Endothelial cell of umbilical vein (primary cell): ENCODE data around the gene SERPINB6. TPM values are rescaled to one million over a fixed set of nuclear protein-coding genes. Genes with fewer than 3 reads are reported as not detected.

Source experiments
- BruUV-seq: library from RNA; stranded (reverse); fragments of 400-500 nt; replicated peaks from 2 replicates; lab custom pipeline; 2021; lab: Mats Ljungman, UMichigan
- CTCF ChIA-PET: fragments of 300-600, 350-600 bp; sonication (Branson Sonifier 250); formaldehyde crosslinking; loops from one replicate; lab custom pipeline; 2021; ENCODE audit warnings: antibody characterized with exemption, inconsistent platforms; lab: Charles Lee
- POLR2A ChIA-PET: fragments of 300-600, 350-600 bp; sonication (Branson Sonifier 250); formaldehyde crosslinking; loops from one replicate; lab custom pipeline; 2021; ENCODE audit warnings: antibody characterized with exemption, inconsistent platforms; lab: Charles Lee
- DNase-seq: peaks from one replicate; pipeline ENCODE4 v3.0.0-alpha.2; 2011; ENCODE audit warnings: low read depth, low spot score
- FAIRE-seq: peaks from 2 replicates; lab custom pipeline; 2011; peaks lifted over from hg19 to GRCh38; lab: Jason Lieb, UNC
- H2AFZ ChIP-seq: 2 replicates; pipeline ENCODE4 v1.6.0; 2012; ENCODE audit warnings: low read depth, low read length, control low read depth, inconsistent platforms
- H3K27ac ChIP-seq: 2 replicates; pipeline ENCODE4 v1.5.1; 2011; ENCODE audit warnings: low read depth, mild to moderate bottlenecking, control low read depth, low read length, moderate library complexity; ENCODE audit not compliant: insufficient read depth
- H3K27me3 ChIP-seq, 2 experiments: 2 replicates each; pipeline versions ENCODE4 v1.6.0 to v1.6.1; 2011; ENCODE audit warnings: low read length in 2 of 2, mixed read lengths in 1 of 2; ENCODE audit not compliant: control insufficient read depth in 2 of 2, insufficient read depth in 2 of 2
- H3K36me3 ChIP-seq, 2 experiments: 2 replicates in 1 of 2; 3 replicates in 1 of 2; pipeline ENCODE4 v1.5.1; 2011; ENCODE audit warnings: low read length in 2 of 2, mild to moderate bottlenecking in 1 of 2, moderate library complexity in 1 of 2; ENCODE audit not compliant: control insufficient read depth in 2 of 2, insufficient read depth in 2 of 2; ENCODE audit errors: extremely low read depth in 1 of 2
- H3K4me1 ChIP-seq: 3 replicates; pipeline ENCODE4 v1.5.1; 2011; ENCODE audit warnings: mild to moderate bottlenecking, low read length; ENCODE audit not compliant: control insufficient read depth, insufficient read depth; ENCODE audit errors: extremely low read depth
- H3K4me2 ChIP-seq: 2 replicates; pipeline ENCODE4 v1.6.1; 2011; ENCODE audit warnings: low read length, control low read depth, mixed read lengths; ENCODE audit not compliant: insufficient read depth
- H3K4me3 ChIP-seq, 3 experiments: fragments of 200-600 bp in 1 of 3; sonication (generic), shearing (Covaris generic) in 1 of 3; replicated peaks in 1 of 3; 2 replicates each; pipeline ENCODE4 v1.5.1; 2011 to 2016; ENCODE audit warnings: control low read depth in 3 of 3, low read length in 3 of 3, mild to moderate bottlenecking in 2 of 3, inconsistent platforms in 1 of 3, low read depth in 1 of 3, moderate library complexity in 1 of 3; ENCODE audit not compliant: insufficient read depth in 1 of 3
- H3K79me2 ChIP-seq: 2 replicates; pipeline ENCODE4 v1.6.0; 2012; ENCODE audit warnings: low read length, inconsistent platforms; ENCODE audit not compliant: control insufficient read depth, insufficient read depth
- H3K9ac ChIP-seq: replicated peaks from 2 replicates; pipeline ENCODE3; 2011; ENCODE audit warnings: low read length, control low read depth; ENCODE audit not compliant: insufficient read depth; ENCODE audit errors: extremely low read depth
- H3K9me1 ChIP-seq: replicated peaks from 3 replicates; pipeline ENCODE4 v1.6.0; 2011; ENCODE audit warnings: mild to moderate bottlenecking, low read length; ENCODE audit not compliant: control insufficient read depth, insufficient read depth; ENCODE audit errors: extremely low read depth
- H3K9me3 ChIP-seq: replicated peaks from 2 replicates; pipeline ENCODE4 v1.5.1; 2012; ENCODE audit warnings: low read length, inconsistent platforms; ENCODE audit not compliant: control insufficient read depth, insufficient read depth
- H4K20me1 ChIP-seq: replicated peaks from 2 replicates; pipeline ENCODE3; 2011; ENCODE audit warnings: mild to moderate bottlenecking, low read length; ENCODE audit not compliant: control insufficient read depth, insufficient read depth; ENCODE audit errors: extremely low read depth
- EZH2 ChIP-seq: IDR thresholded peaks from 2 replicates; pipeline ENCODE4 v1.6.1; 2012; ENCODE audit warnings: borderline replicate concordance, low read depth, mild to moderate bottlenecking, moderate library complexity, low read length, inconsistent platforms; ENCODE audit not compliant: severe bottlenecking
- FOS ChIP-seq: IDR thresholded peaks from 2 replicates; pipeline ENCODE4 v1.6.1; 2011; ENCODE audit warnings: mild to moderate bottlenecking, low read length, moderate library complexity, borderline replicate concordance; ENCODE audit not compliant: insufficient read depth
- GATA2 ChIP-seq: IDR thresholded peaks from 2 replicates; pipeline ENCODE4 v1.7.0; 2011; ENCODE audit warnings: low read depth, mild to moderate bottlenecking, moderate library complexity, mixed read lengths, low read length; ENCODE audit not compliant: insufficient read length, insufficient read depth
- JUN ChIP-seq: IDR thresholded peaks from 2 replicates; pipeline ENCODE4 v1.6.1; 2011; ENCODE audit warnings: borderline replicate concordance, low read depth; ENCODE audit not compliant: insufficient read length, insufficient read depth
- MYC ChIP-seq: IDR thresholded peaks from one replicate; pipeline ENCODE4 v1.6.1; 2011; ENCODE audit warnings: mild to moderate bottlenecking, low read depth, low read length
- POLR2A ChIP-seq: IDR thresholded peaks from 2 replicates; pipeline ENCODE4 v1.6.1; 2012; ENCODE audit warnings: low read depth, mild to moderate bottlenecking, control low read depth, low read length
- POLR2AphosphoS5 ChIP-seq: IDR thresholded peaks from 2 replicates; pipeline ENCODE4 v1.6.1; 2012; ENCODE audit warnings: low read depth, mild to moderate bottlenecking, control low read depth, low read length, moderate library complexity; ENCODE audit not compliant: insufficient read depth
- dilution Hi-C: fragments of 300-500 bp; cut with MboI; formaldehyde crosslinking; loops from one replicate; pipeline ENCODE4 v1.15.0; 2019; ENCODE audit warnings: low sequenced_read_pairs; ENCODE audit not compliant: extremely low pct_ligation_motif_present
- intact Hi-C: fragments of 100-400 bp; cut with micrococcal nuclease; formaldehyde crosslinking; loops from one replicate; pipeline ENCODE4 v1.10.0; 2022
- polyA plus RNA-seq, 4 experiments: library from polyadenylated mRNA; depleted of rRNA in 3 of 4; stranded (reverse) in 3 of 4; unstranded in 1 of 4; fragments of >200 nt; gene quantifications; 2 replicates each; pipeline versions ENCODE4 v1.2.1 to v1.2.3, GENCODE V29; 2011 to 2012; ENCODE audit warnings: missing spikeins in 1 of 4
- total RNA-seq: library from RNA; stranded (reverse); gene quantifications from 2 replicates; pipeline ENCODE4 v1.2.3, GENCODE V29; 2021
- TF ChIP-seq, protein P1 (sequence below), 2 donors: IDR thresholded peaks; 1 replicate in 1 of 2; 2 replicates in 1 of 2; pipeline ENCODE4 v1.5.1; 2011; ENCODE audit warnings: low read length in 2 of 2, mild to moderate bottlenecking in 2 of 2, moderate library complexity in 2 of 2, control low read depth in 1 of 2, inconsistent platforms in 1 of 2, low read depth in 1 of 2; ENCODE audit not compliant: insufficient read depth in 1 of 2; ENCODE audit errors: extremely low read depth in 1 of 2
- TF ChIP-seq, protein P2 (sequence below): IDR thresholded peaks from 2 replicates; pipeline ENCODE4 v1.6.1; 2011; ENCODE audit not compliant: insufficient read depth, insufficient read length

SERPINB6 gene
- total and polyA plus RNA-seq, 2 donors (not counting 3 experiments of a cell fraction or from before 2014, with no cell fraction given), result 145 to 151 TPM

DNA sequence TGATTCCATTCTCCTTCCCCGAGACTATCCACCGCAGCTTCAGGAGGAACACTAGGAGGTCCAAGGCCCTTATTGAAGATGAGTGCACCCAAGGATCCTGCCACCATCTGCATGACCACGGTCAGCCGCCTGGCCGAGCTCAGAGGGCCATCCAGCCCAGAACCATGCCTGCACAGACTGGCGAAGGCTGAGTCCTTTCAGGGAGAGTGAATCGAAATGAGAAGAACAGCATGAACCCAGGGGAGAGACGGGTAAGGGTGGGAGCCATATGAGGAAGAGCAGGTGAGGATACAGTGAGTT lies 26.3 kb downstream of the SERPINB6 start:
- H3K4me3 ChIP-seq, result no peak overlapping the region
- DNase-seq (no peak), FAIRE-seq (no peak)
- H3K4me2 ChIP-seq, result no peak overlapping the region
- H2AFZ ChIP-seq, result no peak overlapping the region
- no peaks in the 10 kb centered on the region for H3K79me2 ChIP-seq
- ChIA-PET CTCF (interaction anchor here (2.9 to 6.0 kb wide), 3 partner anchors 8 to 44 kb away, joined by 19 to 59 read pairs (median 32); no protein-coding TSS in a partner anchor), POLR2A (no interaction called here)
- H3K4me1 ChIP-seq, result peaks cover 20% of the 10 kb centered on the region
- H3K9ac ChIP-seq, result no peak overlapping the region
- H3K27me3 ChIP-seq, result no peaks in the 10 kb centered on the region
- H3K36me3 ChIP-seq, result peaks cover 8 to 21% of the 10 kb centered on the region in 2 experiments
- H3K27ac ChIP-seq, result no peak overlapping the region
- no peaks in the 10 kb centered on the region for H3K9me1 ChIP-seq
- intact Hi-C loops, result no loop called here
- H3K9me3 ChIP-seq, result no peaks in the 10 kb centered on the region
- no peaks in the 10 kb centered on the region for H4K20me1 ChIP-seq
- no TSS peak for BruUV-seq
- dilution Hi-C loops, result no loop called here
- TF ChIP-seq GATA2, result no peak
- TF ChIP-seq EZH2, result no peak
- TF ChIP-seq, protein P1, sequence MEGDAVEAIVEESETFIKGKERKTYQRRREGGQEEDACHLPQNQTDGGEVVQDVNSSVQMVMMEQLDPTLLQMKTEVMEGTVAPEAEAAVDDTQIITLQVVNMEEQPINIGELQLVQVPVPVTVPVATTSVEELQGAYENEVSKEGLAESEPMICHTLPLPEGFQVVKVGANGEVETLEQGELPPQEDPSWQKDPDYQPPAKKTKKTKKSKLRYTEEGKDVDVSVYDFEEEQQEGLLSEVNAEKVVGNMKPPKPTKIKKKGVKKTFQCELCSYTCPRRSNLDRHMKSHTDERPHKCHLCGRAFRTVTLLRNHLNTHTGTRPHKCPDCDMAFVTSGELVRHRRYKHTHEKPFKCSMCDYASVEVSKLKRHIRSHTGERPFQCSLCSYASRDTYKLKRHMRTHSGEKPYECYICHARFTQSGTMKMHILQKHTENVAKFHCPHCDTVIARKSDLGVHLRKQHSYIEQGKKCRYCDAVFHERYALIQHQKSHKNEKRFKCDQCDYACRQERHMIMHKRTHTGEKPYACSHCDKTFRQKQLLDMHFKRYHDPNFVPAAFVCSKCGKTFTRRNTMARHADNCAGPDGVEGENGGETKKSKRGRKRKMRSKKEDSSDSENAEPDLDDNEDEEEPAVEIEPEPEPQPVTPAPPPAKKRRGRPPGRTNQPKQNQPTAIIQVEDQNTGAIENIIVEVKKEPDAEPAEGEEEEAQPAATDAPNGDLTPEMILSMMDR (IDR thresholded peaks at IDR 0.05; ENCODE audit: extremely low read depth in 1 of 2, insufficient read depth in 1 of 2, low read depth in 1 of 2, low read length in 2 of 2), result no peak
- no peak for TF ChIP-seq MYC
- TF ChIP-seq, protein P2, sequence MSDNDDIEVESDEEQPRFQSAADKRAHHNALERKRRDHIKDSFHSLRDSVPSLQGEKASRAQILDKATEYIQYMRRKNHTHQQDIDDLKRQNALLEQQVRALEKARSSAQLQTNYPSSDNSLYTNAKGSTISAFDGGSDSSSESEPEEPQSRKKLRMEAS, result no peak
- TF ChIP-seq POLR2A, result no peak
- no peak for TF ChIP-seq JUN
- no peak for TF ChIP-seq FOS
- no peak for TF ChIP-seq POLR2AphosphoS5
